Esophagus squamous epithelium (tissue), 5 donors: ENCODE measurements around the gene ANGEL1. TPM values are rescaled to one million over a fixed set of nuclear protein-coding genes. Genes with fewer than 3 reads are reported as not detected.

Experiments
- DNase-seq: peaks from one replicate; lab custom pipeline; 2025; lab: John Stamatoyannopoulos, UW
- H3K27ac ChIP-seq, 4 donors: fragments of 200-600 bp; sonication (generic); one replicate each; pipeline ENCODE4 v1.5.1; 2016 to 2019; ENCODE audit warnings: mild to moderate bottlenecking in 1 of 4
- H3K27me3 ChIP-seq, 4 donors: fragments of 200-600 bp; sonication (generic); 1 replicate in 3 of 4; 2 replicates in 1 of 4; pipeline versions ENCODE4 v1.5.1 to v1.6.0; 2017 to 2021; ENCODE audit warnings: antibody characterized with exemption in 1 of 4
- H3K36me3 ChIP-seq, 3 donors: fragments of 200-600 bp; sonication (generic); one replicate each; pipeline ENCODE4 v1.5.1; 2016 to 2019
- H3K4me1 ChIP-seq, 3 donors: fragments of 200-600 bp; sonication (generic); one replicate each; pipeline ENCODE4 v1.5.1; 2017 to 2019
- H3K4me3 ChIP-seq, 4 donors: fragments of 200-600 bp; sonication (generic); 1 replicate in 3 of 4; 2 replicates in 1 of 4; pipeline ENCODE4 v1.5.1; 2016 to 2019; ENCODE audit warnings: mild to moderate bottlenecking in 2 of 4, moderate library complexity in 1 of 4
- H3K9me3 ChIP-seq, 3 donors: fragments of 200-600 bp; sonication (generic); one replicate each; pipeline ENCODE4 v1.5.1; 2016 to 2019
- CTCF ChIP-seq, 6 experiments: fragments of 450-650 bp in 4 of 6; fragments of 200-600 bp in 2 of 6; sonication (generic) in 2 of 6; IDR thresholded peaks; one replicate each; pipeline ENCODE4 v1.5.1; 2016 to 2019; ENCODE audit warnings: antibody characterized with exemption in 6 of 6, mild to moderate bottlenecking in 4 of 6, moderate library complexity in 4 of 6
- POLR2A ChIP-seq, 4 donors: fragments of 450-650 bp; IDR thresholded peaks; one replicate each; pipeline ENCODE4 v1.6.1; 2017; ENCODE audit warnings: antibody characterized with exemption in 4 of 4, mild to moderate bottlenecking in 4 of 4, moderate library complexity in 3 of 4
- WGBS, 2 donors: methylation state at CpG; one replicate each; pipeline ENCODE4 v1.1.5; 2018; 5-methylcytosine and 5-hydroxymethylcytosine counted together
- intact Hi-C: fragments of 100-400 bp; cut with DNase I; formaldehyde crosslinking; loops from one replicate; pipeline ENCODE4 v1.15.0; 2022
- total RNA-seq, 4 donors: library from RNA; depleted of rRNA; stranded (reverse); fragments of >200 nt; gene quantifications; one replicate each; pipeline ENCODE4 v1.1.0, GENCODE V29; 2016
- donor health status: DM: yes; HTN: yes; CAD: no.

The ANGEL1 gene
- total RNA-seq, 4 donors from 2014 or later = 3.4 to 13.7 (median 8.3) TPM

- peaks cover 4 to 29% (median 10%) of the 10 kb centered on the region in 3 donors for H3K4me1 ChIP-seq
- DNase-seq = no peak
- no peak overlapping the region for H3K4me3 ChIP-seq
- TF ChIP-seq POLR2A (IDR thresholded peaks at IDR 0.05) (no peak), CTCF (IDR thresholded peaks at IDR 0.05) (no peak)
- intact Hi-C loops = loop anchor here (10.0 kb wide), 1 partner anchor 66 kb away; no protein-coding TSS in a partner anchor
- no peaks in the 10 kb centered on the region for H3K27me3 ChIP-seq
- H3K27ac ChIP-seq = no peak overlapping the region
- WGBS, 2 donors = 58 to 68% methylated on average over 5 of the region's 5 CpGs
- H3K9me3 ChIP-seq = no peaks in the 10 kb centered on the region
- H3K36me3 ChIP-seq = peaks cover 0 to 38% (median 0%) of the 10 kb centered on the region in 3 donors
Measured at GRCh38 chr14:76780360-76780759, 32.3 kb downstream of the ANGEL1 start.

- no peaks in the 10 kb centered on the region for H3K27me3 ChIP-seq
- TF ChIP-seq POLR2A (IDR thresholded peaks at IDR 0.05) = no peak
- no peak for TF ChIP-seq CTCF (IDR thresholded peaks at IDR 0.05)
- H3K27ac ChIP-seq = no peak overlapping the region
- H3K4me3 ChIP-seq = no peak overlapping the region
- H3K36me3 ChIP-seq = peaks cover 0 to 36% (median 0%) of the 10 kb centered on the region in 3 donors
- DNase-seq = no peak
- H3K9me3 ChIP-seq = no peaks in the 10 kb centered on the region
- intact Hi-C loops = loop anchor here (10.0 kb wide), 1 partner anchor 65 kb away; no protein-coding TSS in a partner anchor
- H3K4me1 ChIP-seq = peaks cover 4 to 29% (median 10%) of the 10 kb centered on the region in 3 donors
- 83 to 100% methylated on average over 1 to 2 of the region's 2 CpGs for WGBS, 2 donors
Measured at GRCh38 chr14:76780058-76780345, 32.7 kb downstream of the ANGEL1 start.

DNA sequence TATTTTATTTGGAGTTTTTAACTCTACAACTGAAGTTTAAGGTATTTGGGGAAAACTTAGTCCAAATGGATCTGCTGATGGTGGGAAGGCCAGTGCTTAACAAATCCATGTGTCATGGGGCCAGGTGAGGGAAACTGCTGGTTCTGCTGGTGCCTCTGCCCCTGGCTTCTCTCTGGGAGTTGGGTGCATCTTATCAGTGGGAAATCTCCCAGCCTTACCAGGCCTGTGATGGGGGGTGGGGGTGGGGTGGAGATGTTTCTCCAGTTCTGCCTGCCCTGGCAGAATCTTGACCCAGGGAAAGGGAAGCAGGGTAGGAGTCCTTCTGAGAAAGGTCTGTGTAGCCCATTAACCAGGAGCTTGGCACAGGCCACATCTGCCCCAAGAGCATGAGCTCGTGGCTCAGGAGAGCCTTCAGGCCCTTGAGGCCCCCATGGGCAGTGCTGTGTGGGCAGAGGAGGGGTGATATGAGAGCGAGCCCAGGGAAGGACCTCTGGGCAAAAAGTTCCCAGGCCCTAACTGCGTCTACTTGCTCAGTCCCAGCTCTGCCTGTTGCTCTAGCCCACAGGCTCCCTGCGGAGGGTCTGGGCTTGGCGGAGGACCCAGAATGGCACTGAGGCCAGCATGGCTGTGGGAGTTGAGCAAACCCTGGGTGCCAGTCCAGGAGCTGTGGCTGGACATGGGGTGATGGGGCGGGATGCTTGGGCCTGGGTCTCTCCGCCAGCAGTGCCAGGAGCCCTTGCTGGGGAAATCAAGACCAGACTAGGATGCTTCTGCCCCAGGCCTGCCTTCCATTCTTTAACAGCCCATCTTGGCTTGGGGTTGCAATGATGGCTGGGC lies 33.2 kb downstream of the ANGEL1 start:
- TF ChIP-seq CTCF (IDR thresholded peaks at IDR 0.05) (no peak), POLR2A (IDR thresholded peaks at IDR 0.05) (no peak)
- Histone ChIP-seq H3K27ac (no peak overlapping the region), H3K9me3 (no peaks in the 10 kb centered on the region), H3K4me1 (peaks cover 4 to 29% (median 10%) of the 10 kb centered on the region in 3 donors), H3K27me3 (no peaks in the 10 kb centered on the region), H3K36me3 (peaks cover 0 to 34% (median 0%) of the 10 kb centered on the region in 3 donors), H3K4me3 (no peak overlapping the region)
- no peak for DNase-seq
- WGBS, 2 donors = 100% methylated on average over 1 of the region's 7 CpGs; no CpG with 5 or more reads in 1 of the 2 donors
- intact Hi-C loops = loop anchor here (10.0 kb wide), 1 partner anchor 65 kb away; no protein-coding TSS in a partner anchor

DNA sequence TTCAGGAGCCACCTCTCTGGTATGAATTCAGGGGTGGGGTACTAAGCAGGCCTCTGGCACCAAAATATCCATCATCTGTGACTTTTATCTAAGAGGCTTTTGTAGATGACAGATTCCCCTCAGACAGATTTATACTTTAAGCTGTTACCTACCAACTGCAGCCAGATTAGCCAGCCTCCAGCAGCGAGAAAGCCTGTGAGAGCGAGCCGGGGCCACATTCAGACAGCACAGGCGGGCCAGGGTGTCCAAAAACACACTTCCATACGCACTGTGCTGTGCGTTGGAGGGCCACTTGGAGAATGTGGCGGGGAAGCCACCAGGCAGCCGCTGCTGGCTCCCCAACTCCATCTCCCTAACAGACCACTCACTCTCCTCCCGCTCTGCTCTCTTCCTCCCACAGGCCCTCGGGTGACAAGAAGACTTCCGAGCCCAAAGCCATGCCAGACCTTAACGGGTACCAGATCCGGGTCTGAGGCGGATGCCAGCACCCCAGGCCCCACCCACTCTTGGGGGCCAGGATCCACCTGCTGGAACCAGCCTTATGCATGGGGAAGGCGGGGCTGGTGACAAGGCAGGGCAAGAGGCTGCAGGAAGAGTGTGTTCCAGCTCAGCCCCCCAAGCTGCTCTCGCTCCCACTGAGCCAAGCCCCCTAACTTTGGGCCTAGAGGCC lies 34.0 kb downstream of the ANGEL1 start:
- DNase-seq = no peak
- intact Hi-C loops = no loop called here
- TF ChIP-seq CTCF (IDR thresholded peaks at IDR 0.05) (no peak), POLR2A (IDR thresholded peaks at IDR 0.05) (no peak)
- Histone ChIP-seq H3K9me3 (no peaks in the 10 kb centered on the region), H3K4me3 (no peak overlapping the region), H3K36me3 (peaks cover 0 to 28% (median 0%) of the 10 kb centered on the region in 3 donors), H3K4me1 (peaks cover 4 to 36% (median 15%) of the 10 kb centered on the region in 3 donors), H3K27ac (no peak overlapping the region), H3K27me3 (no peaks in the 10 kb centered on the region)
- whole genome bisulfite sequencing, 2 donors = 77 to 86% methylated on average over 13 to 14 of the region's 16 CpGs

GRCh38 chr14:76777721-76778120 lies 35.0 kb downstream of the ANGEL1 start:
- DNase-seq = no peak
- intact Hi-C loops = no loop called here
- H3K36me3 ChIP-seq = peaks cover 0 to 22% (median 0%) of the 10 kb centered on the region in 3 donors
- H3K9me3 ChIP-seq = no peaks in the 10 kb centered on the region
- peaks cover 10 to 41% (median 22%) of the 10 kb centered on the region in 3 donors for H3K4me1 ChIP-seq
- WGBS, 2 donors = 91% methylated on average over 8 of the region's 9 CpGs; no CpG with 5 or more reads in 1 of the 2 donors
- H3K27ac ChIP-seq = no peak overlapping the region
- no peaks in the 10 kb centered on the region for H3K27me3 ChIP-seq
- no peak overlapping the region for H3K4me3 ChIP-seq
- TF ChIP-seq CTCF (IDR thresholded peaks at IDR 0.05) = no peak
- no peak for TF ChIP-seq POLR2A (IDR thresholded peaks at IDR 0.05)
